HG02588 (cell line): Measurements from ENCODE around the gene USP13.
"Not testable (repeated sequence)": the region's sequence is repeated elsewhere in the genome, so short reads cannot be mapped to it uniquely, and the experiment has no call there.

Experiments
- ATAC-seq: cut with Tn5 transposase; IDR thresholded peaks from one replicate; pipeline ENCODE4 v1.9.1; 2021; ENCODE audit warnings: mild to moderate bottlenecking, moderate library complexity; ENCODE audit not compliant: unreplicated experiment

USP13 gene

GRCh38 chr3:179653096-179653797 lies 407 bp downstream of the USP13 start:
- ATAC-seq = peak; percentile 59

- ATAC-seq = no peak
Observed at GRCh38 chr3:179655236-179655635, 2.4 kb downstream of the USP13 start.

GRCh38 chr3:179658606-179659005 lies 5.8 kb downstream of the USP13 start:
- no peak for ATAC-seq

- no peak for ATAC-seq
Observed at GRCh38 chr3:179660872-179661271, 8.0 kb downstream of the USP13 start.

- ATAC-seq = no peak
Observed at GRCh38 chr3:179661777-179662176, 8.9 kb downstream of the USP13 start.

GRCh38 chr3:179663093-179663492 lies 10.3 kb downstream of the USP13 start:
- no peak for ATAC-seq

- no peak for ATAC-seq
Observed at GRCh38 chr3:179666030-179666429, 13.2 kb downstream of the USP13 start.

- no peak for ATAC-seq
Observed at GRCh38 chr3:179666436-179667035, 13.7 kb downstream of the USP13 start.

- ATAC-seq = no peak
Observed at GRCh38 chr3:179668429-179668828, 15.6 kb downstream of the USP13 start.

GRCh38 chr3:179670311-179670710 lies 17.5 kb downstream of the USP13 start:
- ATAC-seq = no peak

- no peak for ATAC-seq
Observed at GRCh38 chr3:179671309-179671708, 18.5 kb downstream of the USP13 start.

- ATAC-seq = no peak
Observed at GRCh38 chr3:179671747-179672242, 19.0 kb downstream of the USP13 start.

GRCh38 chr3:179672918-179673317 lies 20.1 kb downstream of the USP13 start:
- ATAC-seq = no peak

- ATAC-seq = no peak
Observed at GRCh38 chr3:179673523-179673922, 20.7 kb downstream of the USP13 start.

- ATAC-seq = no peak
Observed at GRCh38 chr3:179676081-179676480, 23.2 kb downstream of the USP13 start.

- ATAC-seq = no peak
Observed at GRCh38 chr3:179677884-179678283, 25.0 kb downstream of the USP13 start.

GRCh38 chr3:179681492-179682263 lies 28.8 kb downstream of the USP13 start:
- ATAC-seq = no peak

GRCh38 chr3:179682426-179683080 lies 29.7 kb downstream of the USP13 start:
- ATAC-seq = no peak

- ATAC-seq = not testable (repeated sequence)
Observed at GRCh38 chr3:179683286-179683685, 30.4 kb downstream of the USP13 start.

GRCh38 chr3:179687967-179688535 lies 35.2 kb downstream of the USP13 start:
- no peak for ATAC-seq

GRCh38 chr3:179688850-179689249 lies 36.0 kb downstream of the USP13 start:
- ATAC-seq = no peak
